B cell (primary cell): ENCODE measurements around the gene PDXP. TPM values are rescaled to one million over a fixed set of nuclear protein-coding genes. Genes with fewer than 3 reads are reported as not detected.

Source experiments
- ATAC-seq: fragments of 200-7000 bp; cut with Tn5 transposase; one replicate; pipeline ENCODE4 v1.10.0; 2021; ENCODE audit warnings: low read depth, mild to moderate bottlenecking, moderate number of reproducible peaks, moderate library complexity
- CTCF ChIA-PET: fragments of 350-600 bp; sonication (Branson Sonifier 250); formaldehyde crosslinking; loops from one replicate; lab custom pipeline; 2021; ENCODE audit warnings: antibody characterized with exemption, inconsistent platforms; lab: Charles Lee
- POLR2A ChIA-PET: fragments of 350-600 bp; sonication (Branson Sonifier 250); formaldehyde crosslinking; loops from one replicate; lab custom pipeline; 2021; ENCODE audit warnings: antibody characterized with exemption; lab: Charles Lee
- DNase-seq: peaks from one replicate; pipeline ENCODE4 v3.0.0; 2013
- H2AFZ ChIP-seq: 2 replicates; pipeline ENCODE4 v1.6.1; 2012; ENCODE audit warnings: mild to moderate bottlenecking, low read depth, low read length; ENCODE audit not compliant: insufficient read depth, poor library complexity, severe bottlenecking
- H3K27ac ChIP-seq, 2 donors: 1 replicate in 1 of 2; 2 replicates in 1 of 2; pipeline ENCODE4 v1.5.1; 2012 to 2013; ENCODE audit warnings: low read length in 2 of 2, mild to moderate bottlenecking in 2 of 2, moderate library complexity in 1 of 2
- H3K27me3 ChIP-seq, 4 experiments: fragments of 200-600 bp in 1 of 4; sonication (generic) in 1 of 4; replicated peaks in 1 of 4; 1 replicate in 2 of 4; 2 replicates in 2 of 4; pipeline versions ENCODE4 v1.6.1 to v1.7.0; 2013 to 2016; ENCODE audit warnings: low read length in 3 of 4, mild to moderate bottlenecking in 2 of 4, mixed read lengths in 1 of 4, moderate library complexity in 1 of 4; ENCODE audit not compliant: insufficient read depth in 4 of 4, control insufficient read depth in 3 of 4; ENCODE audit errors: control extremely low read depth in 1 of 4
- H3K36me3 ChIP-seq, 2 experiments: replicated peaks in 1 of 2; 1 replicate in 1 of 2; 2 replicates in 1 of 2; pipeline versions ENCODE4 v1.6.1 to v1.7.1; 2013; ENCODE audit warnings: low read length in 1 of 2; ENCODE audit not compliant: insufficient read depth in 2 of 2, control insufficient read depth in 1 of 2; ENCODE audit errors: control extremely low read depth in 1 of 2, extremely low read depth in 1 of 2
- H3K4me1 ChIP-seq, 2 donors: fragments of 200-600 bp in 1 of 2; sonication (generic) in 1 of 2; 1 replicate in 1 of 2; 2 replicates in 1 of 2; pipeline versions ENCODE4 v1.5.1 to v1.6.1; 2013 to 2017; ENCODE audit warnings: low read length in 2 of 2; ENCODE audit not compliant: control insufficient read depth in 2 of 2, insufficient read depth in 2 of 2
- H3K4me2 ChIP-seq: replicated peaks from 2 replicates; pipeline ENCODE3; 2012; ENCODE audit warnings: mild to moderate bottlenecking, low read depth, low read length; ENCODE audit not compliant: poor library complexity, severe bottlenecking
- H3K4me3 ChIP-seq, 5 experiments: fragments of 200-600 bp in 1 of 5; sonication (generic) in 1 of 5; 1 replicate in 3 of 5; 2 replicates in 2 of 5; pipeline versions ENCODE4 v1.5.1 to v1.7.0; 2011 to 2016; ENCODE audit warnings: low read length in 4 of 5, mild to moderate bottlenecking in 4 of 5, low read depth in 2 of 5, control low read depth in 1 of 5, moderate library complexity in 1 of 5; ENCODE audit not compliant: insufficient read depth in 1 of 5; ENCODE audit errors: control extremely low read depth in 1 of 5, extremely low read depth in 1 of 5
- H3K79me2 ChIP-seq: fragments of 200-600 bp; sonication (generic); one replicate; pipeline ENCODE4 v1.6.0; 2016; ENCODE audit warnings: low read length; ENCODE audit not compliant: control insufficient read depth, insufficient read depth
- H3K9ac ChIP-seq: fragments of 200-600 bp; sonication (generic); 2 replicates; pipeline ENCODE4 v1.6.1; 2017; ENCODE audit warnings: mild to moderate bottlenecking, low read length, moderate library complexity
- H3K9me3 ChIP-seq, 3 donors: one replicate each; pipeline versions ENCODE4 v1.6.1 to v1.7.1; 2013; ENCODE audit warnings: low read length in 2 of 3; ENCODE audit not compliant: control insufficient read depth in 2 of 3, insufficient read depth in 1 of 3; ENCODE audit errors: control extremely low read depth in 1 of 3
- H4K20me1 ChIP-seq: 2 replicates; pipeline ENCODE4 v1.6.0; 2012; ENCODE audit warnings: mild to moderate bottlenecking, low read length; ENCODE audit not compliant: insufficient read depth, control insufficient read depth, poor library complexity, severe bottlenecking
- H3K27ac Mint-ChIP-seq: one replicate; pipeline ENCODE4 v1.8.0; 2021; ENCODE audit warnings: mixed read lengths
- H3K27me3 Mint-ChIP-seq: one replicate; pipeline ENCODE4 v1.8.0; 2021; ENCODE audit warnings: mixed read lengths
- H3K4me1 Mint-ChIP-seq: one replicate; pipeline ENCODE4 v1.8.0; 2021; ENCODE audit warnings: mixed read lengths
- H3K4me3 Mint-ChIP-seq: one replicate; pipeline ENCODE4 v1.8.0; 2021; ENCODE audit warnings: mixed read lengths
- H3K9me3 Mint-ChIP-seq: one replicate; pipeline ENCODE4 v1.8.0; 2022; ENCODE audit warnings: mixed read lengths; ENCODE audit not compliant: insufficient read depth
- CTCF ChIP-seq: fragments of 200-600 bp; IDR thresholded peaks from one replicate; pipeline ENCODE4 v1.8.0; 2022; ENCODE audit warnings: antibody characterized with exemption, mild to moderate bottlenecking
- EZH2 ChIP-seq: IDR thresholded peaks from 2 replicates; pipeline ENCODE4 v1.6.1; 2012; ENCODE audit warnings: borderline replicate concordance, low read depth, mild to moderate bottlenecking, moderate library complexity, low read length; ENCODE audit not compliant: insufficient read depth, poor library complexity, severe bottlenecking
- WGBS: methylation state at CpG from one replicate; pipeline ENCODE4 v1.1.5; 2013; ENCODE audit warnings: missing lambda C conversion rate; ENCODE audit not compliant: insufficient coverage; 5-methylcytosine and 5-hydroxymethylcytosine counted together
- intact Hi-C: fragments of 100-400 bp; cut with micrococcal nuclease; formaldehyde crosslinking; loops from one replicate; pipeline ENCODE4 v1.10.0; 2022
- polyA plus RNA-seq: library from polyadenylated mRNA; depleted of rRNA; stranded (reverse); fragments of >200 nt; gene quantifications from 2 replicates; pipeline ENCODE4 v1.2.3, GENCODE V29; 2012
- total RNA-seq, 2 donors: library from RNA; stranded (reverse); fragments of 120-200 nt in 1 of 2; gene quantifications; 1 replicate in 1 of 2; 2 replicates in 1 of 2; pipeline versions ENCODE4 v1.2.3 to v1.2.4, GENCODE V29; 2013 to 2022

The PDXP gene
- total and polyA plus RNA-seq, 2 donors (not counting 1 experiment from before 2014, with no cell fraction given) = 16.6 to 17.5 TPM

- Histone ChIP-seq H4K20me1 (no peaks in the 10 kb centered on the region), H3K4me2 (no peak overlapping the region), H3K36me3 (peaks cover 0 to 2% of the 10 kb centered on the region in 2 experiments), H3K9me3 (no peaks in the 10 kb centered on the region), H3K27me3 (no peaks in the 10 kb centered on the region), H3K4me3 (no peak overlapping the region), H3K4me1 (no peaks in the 10 kb centered on the region), H3K27ac (no peak overlapping the region), H3K9ac (no peak overlapping the region), H3K79me2 (no peaks in the 10 kb centered on the region), H2AFZ (no peak overlapping the region)
- POLR2A ChIA-PET = interaction anchor here (0.6 kb wide), 1 partner anchor 9 kb away, joined by 5 read pairs; no protein-coding TSS in a partner anchor
- CTCF ChIA-PET = no interaction called here
- no peaks in the 10 kb centered on the region for H3K4me1 Mint-ChIP-seq
- ATAC-seq = no peak
- H3K4me3 Mint-ChIP-seq = no peak overlapping the region
- intact Hi-C loops = no loop called here
- no peak for DNase-seq
- no peaks in the 10 kb centered on the region for H3K9me3 Mint-ChIP-seq
- TF ChIP-seq CTCF = no peak
- no peak for TF ChIP-seq EZH2
- no peak overlapping the region for H3K27ac Mint-ChIP-seq
- no peaks in the 10 kb centered on the region for H3K27me3 Mint-ChIP-seq
- 23% methylated on average over 4 of the region's 7 CpGs for WGBS
Measured at GRCh38 chr22:37713761-37714160, 55.2 kb downstream of the PDXP start.

GRCh38 chr22:37714634-37715033, 56.1 kb downstream of the PDXP start:
- Mint-ChIP-seq H3K27ac (no peak overlapping the region), H3K4me1 (no peaks in the 10 kb centered on the region), H3K4me3 (no peak overlapping the region), H3K27me3 (no peaks in the 10 kb centered on the region), H3K9me3 (no peaks in the 10 kb centered on the region)
- DNase-seq (no peak), ATAC-seq (no peak)
- no peaks in the 10 kb centered on the region for H3K79me2 ChIP-seq
- H3K9me3 ChIP-seq = no peaks in the 10 kb centered on the region
- no peaks in the 10 kb centered on the region for H3K4me1 ChIP-seq
- H3K27me3 ChIP-seq = no peaks in the 10 kb centered on the region
- H2AFZ ChIP-seq = no peak overlapping the region
- no peak overlapping the region for H3K4me3 ChIP-seq
- ChIA-PET POLR2A (interaction anchor here (0.6 kb wide), 1 partner anchor 10 kb away, joined by 5 read pairs; no protein-coding TSS in a partner anchor), CTCF (interaction anchor here (0.7 kb wide), 1 partner anchor 80 kb away, joined by 3 read pairs; no protein-coding TSS in a partner anchor)
- no peaks in the 10 kb centered on the region for H4K20me1 ChIP-seq
- 100% methylated on average over 1 of the region's 2 CpGs for WGBS
- H3K36me3 ChIP-seq = peaks cover 0 to 2% of the 10 kb centered on the region in 2 experiments
- H3K4me2 ChIP-seq = no peak overlapping the region
- intact Hi-C loops = no loop called here
- H3K9ac ChIP-seq = no peak overlapping the region
- H3K27ac ChIP-seq = no peak overlapping the region
- TF ChIP-seq EZH2 (no peak), CTCF (no peak)
